Upper lobe of right lung (tissue), 1 donor: ENCODE measurements around the gene ZNF223. TPM values are rescaled to one million over a fixed set of nuclear protein-coding genes. Genes with fewer than 3 reads are reported as not detected.

Experiments
- ATAC-seq: fragments of 200-7000 bp; cut with Tn5 transposase; one replicate; pipeline ENCODE4 v1.9.1; 2020; ENCODE audit warnings: mild to moderate bottlenecking, moderate library complexity
- DNase-seq: peaks from one replicate; pipeline ENCODE4 v3.0.0-alpha.2; 2020
- H3K27ac ChIP-seq: fragments of 200-600 bp; one replicate; pipeline ENCODE4 v1.8.0; 2022
- H3K27me3 ChIP-seq: fragments of 200-600 bp; one replicate; pipeline ENCODE4 v1.8.0; 2022; ENCODE audit warnings: mild to moderate bottlenecking
- H3K36me3 ChIP-seq: fragments of 200-600 bp; one replicate; pipeline ENCODE4 v1.8.0; 2022
- H3K4me1 ChIP-seq: fragments of 200-600 bp; one replicate; pipeline ENCODE4 v1.8.0; 2022
- H3K4me3 ChIP-seq: fragments of 200-600 bp; one replicate; pipeline ENCODE4 v1.8.0; 2022; ENCODE audit warnings: mild to moderate bottlenecking
- H3K9me3 ChIP-seq: fragments of 200-600 bp; one replicate; pipeline ENCODE4 v1.8.0; 2022
- CTCF ChIP-seq: fragments of 200-600 bp; IDR thresholded peaks from one replicate; pipeline ENCODE4 v1.8.0; 2022; ENCODE audit warnings: antibody characterized with exemption
- intact Hi-C: fragments of 100-400 bp; cut with DNase I; formaldehyde crosslinking; loops from one replicate; pipeline ENCODE4 v1.11.0; 2022
- total RNA-seq: library from RNA; stranded (reverse); fragmentation: NEBNext Ultra II Directional; extraction: Animal tissue kit (Norgen Biotek cat#: 25700); gene quantifications from one replicate; pipeline ENCODE4 v1.2.1, GENCODE V29; 2021
- donor health status: DM: no; HTN: yes; CAD: no; lungs with severe emphysema.

The ZNF223 gene
- total RNA-seq, 1 donor from 2014 or later: 5.8 TPM

GRCh38 chr19:44007473-44007872, 44.4 kb upstream of the ZNF223 start:
- Histone ChIP-seq H3K4me1 (peaks cover 9% of the 10 kb centered on the region), H3K36me3 (peaks cover 44% of the 10 kb centered on the region), H3K27ac (no peak overlapping the region), H3K9me3 (peaks cover 35% of the 10 kb centered on the region), H3K4me3 (no peak overlapping the region), H3K27me3 (no peaks in the 10 kb centered on the region)
- no peak for ATAC-seq
- no peak for DNase-seq
- TF ChIP-seq CTCF: no peak
- intact Hi-C loops: no loop called here

GRCh38 chr19:44010468-44010867, 41.4 kb upstream of the ZNF223 start:
- no peak for TF ChIP-seq CTCF
- ATAC-seq: no peak
- Histone ChIP-seq H3K4me3 (no peak overlapping the region), H3K27ac (no peak overlapping the region), H3K4me1 (no peaks in the 10 kb centered on the region), H3K27me3 (no peaks in the 10 kb centered on the region), H3K36me3 (peaks cover 44% of the 10 kb centered on the region), H3K9me3 (peaks cover 49% of the 10 kb centered on the region)
- intact Hi-C loops: no loop called here
- DNase-seq: no peak

- Histone ChIP-seq H3K27ac (no peak overlapping the region), H3K9me3 (peaks cover under 1% of the 10 kb centered on the region), H3K4me1 (no peaks in the 10 kb centered on the region), H3K36me3 (no peaks in the 10 kb centered on the region), H3K27me3 (no peaks in the 10 kb centered on the region), H3K4me3 (no peak overlapping the region)
- ATAC-seq: no peak
- intact Hi-C loops: no loop called here
- TF ChIP-seq CTCF: no peak
- no peak for DNase-seq
Observed at GRCh38 chr19:44019498-44019897, 32.3 kb upstream of the ZNF223 start.

GRCh38 chr19:44021221-44021620, 30.6 kb upstream of the ZNF223 start:
- Histone ChIP-seq H3K27me3 (no peaks in the 10 kb centered on the region), H3K36me3 (no peaks in the 10 kb centered on the region), H3K4me1 (peaks cover 5% of the 10 kb centered on the region), H3K4me3 (no peak overlapping the region), H3K9me3 (no peaks in the 10 kb centered on the region), H3K27ac (no peak overlapping the region)
- intact Hi-C loops: no loop called here
- TF ChIP-seq CTCF: no peak
- DNase-seq (no peak), ATAC-seq (no peak)

GRCh38 chr19:44024900-44025216, 27.0 kb upstream of the ZNF223 start:
- no peak for TF ChIP-seq CTCF
- Histone ChIP-seq H3K9me3 (peaks cover 5% of the 10 kb centered on the region), H3K4me3 (peak overlapping the region; percentile 79), H3K27ac (peak overlapping the region; percentile 62), H3K36me3 (peaks cover 22% of the 10 kb centered on the region), H3K4me1 (peaks cover 5% of the 10 kb centered on the region), H3K27me3 (no peaks in the 10 kb centered on the region)
- intact Hi-C loops: no loop called here
- DNase-seq (no peak), ATAC-seq (no peak)

GRCh38 chr19:44025217-44025936, 26.5 kb upstream of the ZNF223 start, which contains the start of gene ZNF222:
TSS of gene ZNF222 (plus strand) at chr19:44025379. CDS start at chr19:44025437, 58 bp downstream.
- ATAC-seq: peak; percentile 99

More at GRCh38 chr19:44025217-44025936, 26.5 kb upstream of the ZNF223 start, which contains the start of gene ZNF222:
- Histone ChIP-seq H3K36me3 (peaks cover 27% of the 10 kb centered on the region), H3K27me3 (no peaks in the 10 kb centered on the region), H3K9me3 (peaks cover 10% of the 10 kb centered on the region), H3K4me3 (peak within 1 kb of the TSS; percentile 79), H3K27ac (peak within 1 kb of the TSS; percentile 62), H3K4me1 (peaks cover 5% of the 10 kb centered on the region)
- intact Hi-C loops: no loop called here
- DNase-seq: peak; percentile 86
- no peak for TF ChIP-seq CTCF
